IMR-90 (cell line): ENCODE measurements around the gene ADGRG6. TPM values are rescaled to one million over a fixed set of nuclear protein-coding genes. Genes with fewer than 3 reads are reported as not detected.

ENCODE experiments used
- ATAC-seq: fragments of 200-7000 bp; cut with Tn5 transposase; 2 replicates; pipeline ENCODE4 v1.9.1; 2020; ENCODE audit warnings: low read depth, mild to moderate bottlenecking, moderate library complexity
- BruUV-seq: library from RNA; stranded (reverse); fragments of 400-500 nt; replicated peaks from 2 replicates; lab custom pipeline; 2021; lab: Mats Ljungman, UMichigan
- CTCF ChIA-PET: fragments of 300-600 bp; formaldehyde crosslinking; extraction: SDS; loops from one replicate; lab custom pipeline; 2021; ENCODE audit warnings: antibody characterized with exemption; lab: Yijun Ruan, JAX
- POLR2A ChIA-PET: fragments of 300-600 bp; sonication (Branson Sonifier 250); formaldehyde crosslinking; loops from one replicate; lab custom pipeline; 2022; ENCODE audit warnings: antibody characterized with exemption; ENCODE audit not compliant: unreplicated experiment; lab: Charles Lee
- DNase-seq: peaks from one replicate; pipeline ENCODE4 v3.0.0; 2013
- H2AFZ ChIP-seq: replicated peaks from 2 replicates; pipeline ENCODE3; 2013; ENCODE audit warnings: low read length, mild to moderate bottlenecking; ENCODE audit not compliant: poor library complexity
- H2AK5ac ChIP-seq: 2 replicates; pipeline ENCODE4 v1.6.1; 2013; ENCODE audit warnings: low read depth, low read length, inconsistent platforms
- H2AK9ac ChIP-seq: replicated peaks from 2 replicates; pipeline ENCODE3; 2013; ENCODE audit warnings: mild to moderate bottlenecking, low read depth, low read length, moderate library complexity; ENCODE audit not compliant: poor library complexity
- H2BK120ac ChIP-seq: 2 replicates; pipeline ENCODE4 v1.6.1; 2013; ENCODE audit warnings: low read depth, low read length, inconsistent platforms
- H2BK15ac ChIP-seq: 3 replicates; pipeline ENCODE4 v1.6.1; 2013; ENCODE audit warnings: low read depth, low read length, inconsistent platforms
- H2BK20ac ChIP-seq: 2 replicates; pipeline ENCODE4 v1.6.1; 2013; ENCODE audit warnings: low read depth, mild to moderate bottlenecking, inconsistent platforms, low read length, moderate library complexity
- H2BK5ac ChIP-seq: 2 replicates; pipeline ENCODE4 v1.6.1; 2013; ENCODE audit warnings: mild to moderate bottlenecking, low read depth, low read length, inconsistent platforms; ENCODE audit not compliant: poor library complexity, severe bottlenecking
- H3K14ac ChIP-seq: replicated peaks from 2 replicates; pipeline ENCODE4 v1.6.1; 2013; ENCODE audit warnings: low read depth, low read length, inconsistent platforms
- H3K18ac ChIP-seq: 2 replicates; pipeline ENCODE4 v1.6.1; 2013; ENCODE audit warnings: low read depth, low read length, control low read depth
- H3K23ac ChIP-seq: 2 replicates; pipeline ENCODE4 v1.6.1; 2013; ENCODE audit warnings: low read depth, low read length, inconsistent platforms
- H3K27ac ChIP-seq: 2 replicates; pipeline ENCODE4 v1.5.1; 2013; ENCODE audit warnings: mild to moderate bottlenecking, control low read depth, low read length; ENCODE audit not compliant: insufficient read depth
- H3K27me3 ChIP-seq: 2 replicates; pipeline ENCODE4 v1.6.1; 2013; ENCODE audit warnings: low read length; ENCODE audit not compliant: control insufficient read depth, insufficient read depth
- H3K36me3 ChIP-seq: 2 replicates; pipeline ENCODE4 v1.6.1; 2013; ENCODE audit warnings: low read length, mixed read lengths; ENCODE audit not compliant: control insufficient read depth, insufficient read depth
- H3K4ac ChIP-seq: 2 replicates; pipeline ENCODE4 v1.6.1; 2013; ENCODE audit warnings: low read depth, low read length, inconsistent platforms
- H3K4me1 ChIP-seq: 2 replicates; pipeline ENCODE4 v1.6.1; 2013; ENCODE audit warnings: low read length, mixed read lengths; ENCODE audit not compliant: control insufficient read depth, insufficient read depth
- H3K4me2 ChIP-seq: 2 replicates; pipeline ENCODE4 v1.6.1; 2013; ENCODE audit warnings: low read depth, mild to moderate bottlenecking, control low read depth, low read length, moderate library complexity
- H3K4me3 ChIP-seq: 2 replicates; pipeline ENCODE4 v1.5.1; 2013; ENCODE audit warnings: low read depth, mild to moderate bottlenecking, control low read depth, low read length, moderate library complexity; ENCODE audit not compliant: insufficient read depth
- H3K56ac ChIP-seq: 2 replicates; pipeline ENCODE4 v1.6.1; 2013; ENCODE audit warnings: low read length, inconsistent platforms; ENCODE audit not compliant: insufficient read depth; ENCODE audit errors: extremely low read depth
- H3K79me1 ChIP-seq, 2 experiments: 2 replicates each; pipeline ENCODE4 v1.6.1; 2013; ENCODE audit warnings: low read length in 2 of 2, inconsistent platforms in 1 of 2, low read depth in 1 of 2
- H3K9ac ChIP-seq: 2 replicates; pipeline ENCODE4 v1.6.1; 2013; ENCODE audit warnings: low read depth, low read length, control low read depth
- H3K9me1 ChIP-seq: 2 replicates; pipeline ENCODE4 v1.6.1; 2013; ENCODE audit warnings: low read length, inconsistent platforms; ENCODE audit not compliant: insufficient read depth
- H3K9me3 ChIP-seq: 2 replicates; pipeline ENCODE4 v1.6.1; 2013; ENCODE audit warnings: low read length; ENCODE audit not compliant: control insufficient read depth, insufficient read depth
- H4K20me1 ChIP-seq: 2 replicates; pipeline ENCODE4 v1.6.1; 2013; ENCODE audit warnings: low read length, inconsistent platforms; ENCODE audit not compliant: insufficient read depth
- H4K5ac ChIP-seq: 2 replicates; pipeline ENCODE4 v1.6.1; 2013; ENCODE audit warnings: mild to moderate bottlenecking, low read depth, low read length, control low read depth
- H4K8ac ChIP-seq, 2 experiments: 2 replicates each; pipeline ENCODE4 v1.6.1; 2013; ENCODE audit warnings: low read depth in 2 of 2, low read length in 2 of 2, control low read depth in 1 of 2, inconsistent platforms in 1 of 2
- H4K91ac ChIP-seq: 2 replicates; pipeline ENCODE4 v1.6.1; 2013; ENCODE audit warnings: low read depth, low read length, inconsistent platforms; ENCODE audit not compliant: insufficient read depth
- BHLHE40 ChIP-seq: fragments of 150-350 bp; IDR thresholded peaks from 2 replicates; pipeline ENCODE4 v1.6.1; 2016; ENCODE audit warnings: mild to moderate bottlenecking, low read depth, low read length
- CEBPB ChIP-seq: IDR thresholded peaks from 2 replicates; pipeline ENCODE4 v1.6.1; 2012; ENCODE audit warnings: low read depth, low read length, improper control_type of control experiment
- CHD1 ChIP-seq: IDR thresholded peaks from 2 replicates; pipeline ENCODE4 v1.6.1; 2012; ENCODE audit warnings: low read depth, low read length, improper control_type of control experiment
- ELK1 ChIP-seq: fragments of 150-350 bp; IDR thresholded peaks from 2 replicates; pipeline ENCODE4 v1.6.1; 2016; ENCODE audit warnings: low read depth, mild to moderate bottlenecking, low read length, moderate library complexity, borderline replicate concordance
- FOS ChIP-seq: fragments of 150-350 bp; IDR thresholded peaks from 2 replicates; pipeline ENCODE4 v1.6.1; 2016; ENCODE audit warnings: low read depth, low read length
- MAFK ChIP-seq: IDR thresholded peaks from 2 replicates; pipeline ENCODE4 v1.6.1; 2012; ENCODE audit warnings: low read depth, low read length, improper control_type of control experiment
- MXI1 ChIP-seq: IDR thresholded peaks from 2 replicates; pipeline ENCODE4 v1.6.1; 2012; ENCODE audit warnings: low read depth, mild to moderate bottlenecking, low read length, moderate library complexity, borderline replicate concordance
- NFE2L2 ChIP-seq: fragments of 150-350 bp; IDR thresholded peaks from 2 replicates; pipeline ENCODE4 v1.6.1; 2016; ENCODE audit warnings: low read depth, mild to moderate bottlenecking, low read length
- POLR2A ChIP-seq: IDR thresholded peaks from 2 replicates; pipeline ENCODE4 v1.6.1; 2012; ENCODE audit warnings: mild to moderate bottlenecking, low read depth, low read length
- RAD21 ChIP-seq: IDR thresholded peaks from 2 replicates; pipeline ENCODE4 v1.6.1; 2012; ENCODE audit warnings: low read length, improper control_type of control experiment
- RCOR1 ChIP-seq: IDR thresholded peaks from 2 replicates; pipeline ENCODE4 v1.6.1; 2012; ENCODE audit warnings: mild to moderate bottlenecking, low read length, improper control_type of control experiment; ENCODE audit not compliant: insufficient replicate concordance
- RFX5 ChIP-seq: IDR thresholded peaks from 2 replicates; pipeline ENCODE4 v1.8.0; 2012; ENCODE audit warnings: low read depth, mild to moderate bottlenecking, low read length, moderate library complexity
- SMC3 ChIP-seq: fragments of 150-350 bp; IDR thresholded peaks from 2 replicates; pipeline ENCODE4 v1.6.1; 2016; ENCODE audit warnings: low read depth, mild to moderate bottlenecking, antibody characterized with exemption, low read length, moderate library complexity
- WGBS, 2 experiments: methylation state at CpG; one replicate each; pipeline versions ENCODE4 v1.1.5 to v1.1.7; 2013; ENCODE audit warnings: missing lambda C conversion rate in 2 of 2; ENCODE audit not compliant: insufficient read length in 1 of 2; ENCODE audit errors: extremely low coverage in 2 of 2; 5-methylcytosine and 5-hydroxymethylcytosine counted together
- dilution Hi-C: fragments of 300-500 bp; cut with HindIII; formaldehyde crosslinking; loops from one replicate; pipeline ENCODE4 v1.14.3; 2018; ENCODE audit warnings: low sequenced_read_pairs; ENCODE audit not compliant: unreplicated experiment
- in situ Hi-C: fragments of 300-500 bp; cut with MboI; formaldehyde crosslinking; loops from 3 replicates; pipeline ENCODE4 v1.14.3; 2019; ENCODE audit warnings: low sequenced_read_pairs, inconsistent platforms, mixed read lengths
- intact Hi-C: fragments of 100-400 bp; cut with micrococcal nuclease; formaldehyde crosslinking; loops from 2 replicates; pipeline ENCODE4 v1.10.0; 2022
- polyA plus RNA-seq, 3 experiments: library from polyadenylated mRNA; depleted of rRNA; stranded (reverse); fragments of >200 nt; gene quantifications; 2 replicates each; pipeline ENCODE4 v1.2.3, GENCODE V29; 2012; ENCODE audit warnings: low replicate concordance in 1 of 3
- total RNA-seq: library from RNA; depleted of rRNA; stranded (reverse); fragments of >200 nt; gene quantifications from 2 replicates; pipeline ENCODE4 v1.2.3, GENCODE V29; 2012

ADGRG6 gene
- total and polyA plus RNA-seq, 2 of the 4 experiments (the other 2 are of a cell fraction) = 10.0 to 20.3 TPM

GRCh38 chr6:142274656-142275055 lies 27.2 kb upstream of the ADGRG6 start:
- Histone ChIP-seq H3K14ac (peak overlapping the region; percentile 7; the same call in 1 of the 2 replicates), H3K9me3 (no peaks in the 10 kb centered on the region), H3K27ac (no peak overlapping the region), H4K20me1 (no peaks in the 10 kb centered on the region), H4K91ac (no peak overlapping the region), H3K4me3 (no peak overlapping the region), H2AFZ (no peak overlapping the region), H2BK20ac (peak overlapping the region; percentile 57; the same call in 1 of the 2 replicates), H3K4ac (no peak overlapping the region; the same call in 1 of the 2 replicates), H3K79me1 (no peaks in the 10 kb centered on the region), H4K8ac (peak overlapping the region; percentile 3 to 37; a peak in 1 of 4 replicates), H4K5ac (no peak overlapping the region), H3K9me1 (peaks cover 3% of the 10 kb centered on the region; the same call in 1 of the 2 replicates), H3K36me3 (no peaks in the 10 kb centered on the region), H2BK15ac (peak overlapping the region; percentile 42; the same call in 1 of the 3 replicates), H2AK5ac (no peak overlapping the region), H2BK120ac (peak overlapping the region; percentile 33; the same call in 1 of the 2 replicates), H2AK9ac (no peak overlapping the region), H3K9ac (no peak overlapping the region), H2BK5ac (peak overlapping the region; percentile 3), H3K23ac (no peak overlapping the region), H3K56ac (no peak overlapping the region), H3K27me3 (no peaks in the 10 kb centered on the region), H3K4me2 (no peak overlapping the region), H3K18ac (peak overlapping the region; percentile 79; the same call in 1 of the 2 replicates), H3K4me1 (peaks cover 6% of the 10 kb centered on the region)
- POLR2A ChIA-PET = no interaction called here
- 91% methylated on average over 2 of the region's 4 CpGs; no CpG with 5 or more reads in 1 of the 2 experiments for WGBS, 2 experiments
- intact Hi-C loops = no loop called here
- BruUV-seq = no TSS peak
- ATAC-seq (no peak), DNase-seq (no peak)
- TF ChIP-seq RAD21 (no peak), FOS (no peak), RCOR1 (no peak), MAFK (no peak), CEBPB (no peak), RFX5 (no peak), NFE2L2 (no peak), POLR2A (no peak), CHD1 (no peak), SMC3 (no peak), BHLHE40 (no peak), ELK1 (no peak), MXI1 (no peak)
- dilution Hi-C loops = no loop called here
- in situ Hi-C loops = no loop called here
- CTCF ChIA-PET = interaction anchor here (0.6 to 1.2 kb wide), 2 partner anchors 12 to 19 kb away, joined by 3 to 4 read pairs; no protein-coding TSS in a partner anchor
